Measurements from ENCODE around the gene DACT3. TPM values are rescaled to one million over a fixed set of nuclear protein-coding genes. Genes with fewer than 3 reads are reported as not detected.

Gene DACT3
- not detected for polyA plus RNA-seq

GRCh38 chr19:46661020-46661731 is at the start of gene DACT3:
Gene DACT3 (minus strand): TSS chr19:46661182. CDS start chr19:46661064, 118 bp downstream.
- Mint-ChIP-seq H3K27ac (peak within 1 kb of the TSS; percentile 83 to 90 (median 86)), H3K9me3 (no peaks in the 10 kb centered on the region)

GRCh38 chr19:46710687-46711086 is 49.7 kb upstream of the DACT3 start:
- Mint-ChIP-seq H3K9me3 (no peaks in the 10 kb centered on the region), H3K36me3 (peaks cover 0 to 17% (median 7%) of the 10 kb centered on the region in 3 donors), H3K4me3 (no peak overlapping the region), H3K27ac (peak overlapping the region in 2 of 6 donors; percentile 64 to 73), H3K4me1 (peaks cover 29 to 41% of the 10 kb centered on the region in 2 donors), H3K27me3 (ENCODE audit: low read depth in 3 of 3) (peaks cover 0 to 6% (median 2%) of the 10 kb centered on the region in 3 donors)
- no peak for DNase-seq

More at GRCh38 chr19:46661020-46661731, at the start of gene DACT3:
- peaks cover 19 to 21% of the 10 kb centered on the region in 2 donors for H3K4me1 Mint-ChIP-seq
- H3K27me3 Mint-ChIP-seq (ENCODE audit: low read depth in 3 of 3): peaks cover 14 to 24% (median 20%) of the 10 kb centered on the region in 3 donors
- DNase-seq: peak; percentile 100
- peak within 1 kb of the TSS; percentile 80 to 93 (median 84) for H3K4me3 Mint-ChIP-seq
- H3K36me3 Mint-ChIP-seq: no peaks in the 10 kb centered on the region

- peaks cover 9 to 15% of the 10 kb centered on the region in 2 donors for H3K4me1 Mint-ChIP-seq
- H3K4me3 Mint-ChIP-seq: no peak overlapping the region
- peaks cover 3 to 4% (median 4%) of the 10 kb centered on the region in 3 donors for H3K27me3 Mint-ChIP-seq (ENCODE audit: low read depth in 3 of 3)
- peak; percentile 73 to 79 (median 75) for DNase-seq
- no peaks in the 10 kb centered on the region for H3K9me3 Mint-ChIP-seq
- H3K27ac Mint-ChIP-seq: peak overlapping the region in 5 of 6 donors; percentile 51 to 89 (median 83)
- H3K36me3 Mint-ChIP-seq: peaks cover 3 to 33% (median 13%) of the 10 kb centered on the region in 3 donors
Measured at GRCh38 chr19:46704379-46705076, 43.5 kb upstream of the DACT3 start.

GRCh38 chr19:46700704-46701103 is 39.7 kb upstream of the DACT3 start:
- DNase-seq: no peak
- H3K27me3 Mint-ChIP-seq (ENCODE audit: low read depth in 3 of 3): peaks cover 4 to 5% (median 4%) of the 10 kb centered on the region in 3 donors
- H3K4me3 Mint-ChIP-seq: no peak overlapping the region
- H3K27ac Mint-ChIP-seq: no peak overlapping the region
- peaks cover 10 to 35% (median 12%) of the 10 kb centered on the region in 3 donors for H3K36me3 Mint-ChIP-seq
- H3K4me1 Mint-ChIP-seq: peaks cover 8 to 9% of the 10 kb centered on the region in 2 donors
- H3K9me3 Mint-ChIP-seq: no peaks in the 10 kb centered on the region

GRCh38 chr19:46698395-46699321 is 37.7 kb upstream of the DACT3 start:
- Mint-ChIP-seq H3K4me3 (no peak overlapping the region), H3K4me1 (no peaks in the 10 kb centered on the region), H3K36me3 (peaks cover 14 to 38% (median 15%) of the 10 kb centered on the region in 3 donors), H3K9me3 (no peaks in the 10 kb centered on the region), H3K27me3 (ENCODE audit: low read depth in 3 of 3) (peaks cover 0 to 5% (median 3%) of the 10 kb centered on the region in 3 donors), H3K27ac (no peak overlapping the region)
- DNase-seq: no peak

- DNase-seq: no peak
- no peak overlapping the region for H3K4me3 Mint-ChIP-seq
- no peaks in the 10 kb centered on the region for H3K9me3 Mint-ChIP-seq
- H3K36me3 Mint-ChIP-seq: peaks cover 21 to 50% (median 23%) of the 10 kb centered on the region in 3 donors
- no peak overlapping the region for H3K27ac Mint-ChIP-seq
- H3K4me1 Mint-ChIP-seq: no peaks in the 10 kb centered on the region
- peaks cover 0 to 7% (median 3%) of the 10 kb centered on the region in 3 donors for H3K27me3 Mint-ChIP-seq (ENCODE audit: low read depth in 3 of 3)
Measured at GRCh38 chr19:46697204-46697960, 36.4 kb upstream of the DACT3 start.

- Mint-ChIP-seq H3K4me3 (no peak overlapping the region), H3K9me3 (no peaks in the 10 kb centered on the region), H3K36me3 (peaks cover 21 to 51% (median 26%) of the 10 kb centered on the region in 3 donors), H3K27ac (no peak overlapping the region), H3K27me3 (ENCODE audit: low read depth in 3 of 3) (peaks cover 0 to 7% (median 3%) of the 10 kb centered on the region in 3 donors), H3K4me1 (no peaks in the 10 kb centered on the region)
- DNase-seq: no peak
Measured at GRCh38 chr19:46696866-46697203, 35.9 kb upstream of the DACT3 start.

- Mint-ChIP-seq H3K27ac (no peak overlapping the region), H3K36me3 (peaks cover 19 to 51% (median 28%) of the 10 kb centered on the region in 3 donors), H3K4me1 (no peaks in the 10 kb centered on the region), H3K9me3 (no peaks in the 10 kb centered on the region), H3K27me3 (ENCODE audit: low read depth in 3 of 3) (peaks cover 0 to 7% (median 5%) of the 10 kb centered on the region in 3 donors), H3K4me3 (no peak overlapping the region)
- no peak for DNase-seq
Measured at GRCh38 chr19:46696052-46696451, 35.1 kb upstream of the DACT3 start.

- H3K27ac Mint-ChIP-seq: peak overlapping the region in 1 of 6 donors; percentile 76
- no peaks in the 10 kb centered on the region for H3K4me1 Mint-ChIP-seq
- H3K4me3 Mint-ChIP-seq: no peak overlapping the region
- peaks cover 24 to 50% (median 36%) of the 10 kb centered on the region in 3 donors for H3K36me3 Mint-ChIP-seq
- DNase-seq: no peak
- no peaks in the 10 kb centered on the region for H3K9me3 Mint-ChIP-seq
- peaks cover 0 to 6% (median 5%) of the 10 kb centered on the region in 3 donors for H3K27me3 Mint-ChIP-seq (ENCODE audit: low read depth in 3 of 3)
Measured at GRCh38 chr19:46693760-46694159, 32.8 kb upstream of the DACT3 start.

- H3K27me3 Mint-ChIP-seq (ENCODE audit: low read depth in 3 of 3): peaks cover 0 to 6% (median 3%) of the 10 kb centered on the region in 3 donors
- no peak for DNase-seq
- no peaks in the 10 kb centered on the region for H3K9me3 Mint-ChIP-seq
- no peaks in the 10 kb centered on the region for H3K4me1 Mint-ChIP-seq
- peaks cover 24 to 52% (median 36%) of the 10 kb centered on the region in 3 donors for H3K36me3 Mint-ChIP-seq
- H3K4me3 Mint-ChIP-seq: no peak overlapping the region
- H3K27ac Mint-ChIP-seq: peak overlapping the region in 3 of 6 donors; percentile 39 to 76 (median 42)
Measured at GRCh38 chr19:46692918-46693722, 32.1 kb upstream of the DACT3 start.

- Mint-ChIP-seq H3K4me3 (no peak overlapping the region), H3K27me3 (ENCODE audit: low read depth in 3 of 3) (peaks cover 0 to 6% (median 3%) of the 10 kb centered on the region in 3 donors), H3K27ac (peak overlapping the region in 1 of 6 donors; percentile 73), H3K4me1 (no peaks in the 10 kb centered on the region), H3K9me3 (no peaks in the 10 kb centered on the region), H3K36me3 (peaks cover 24 to 52% (median 36%) of the 10 kb centered on the region in 3 donors)
- DNase-seq: no peak
Measured at GRCh38 chr19:46691948-46692347, 31.0 kb upstream of the DACT3 start.

- peak overlapping the region in 2 of 6 donors; percentile 20 to 66 for H3K27ac Mint-ChIP-seq
- H3K27me3 Mint-ChIP-seq (ENCODE audit: low read depth in 3 of 3): peaks cover 0 to 6% (median 3%) of the 10 kb centered on the region in 3 donors
- DNase-seq: no peak
- H3K9me3 Mint-ChIP-seq: no peaks in the 10 kb centered on the region
- peaks cover 23 to 47% (median 34%) of the 10 kb centered on the region in 3 donors for H3K36me3 Mint-ChIP-seq
- H3K4me3 Mint-ChIP-seq: no peak overlapping the region
- no peaks in the 10 kb centered on the region for H3K4me1 Mint-ChIP-seq
Measured at GRCh38 chr19:46691104-46691503, 30.1 kb upstream of the DACT3 start.

Data from immature natural killer cell (primary cell).